Lower leg skin (tissue), 4 donors: ENCODE measurements around the gene LMCD1. TPM values are rescaled to one million over a fixed set of nuclear protein-coding genes. Genes with fewer than 3 reads are reported as not detected.
"Not testable (repeated sequence)": the region's sequence is repeated elsewhere in the genome, so short reads cannot be mapped to it uniquely, and the experiment has no call there.

ENCODE experiments used
- DNase-seq, 2 donors: peaks; one replicate each; pipeline ENCODE4 v3.0.0-alpha.2; 2019; ENCODE audit warnings: low spot score in 2 of 2
- H3K4me3 ChIP-seq: fragments of 200-600 bp; sonication (generic); 2 replicates; pipeline ENCODE4 v1.5.1; 2017; ENCODE audit warnings: mild to moderate bottlenecking, low read depth; ENCODE audit not compliant: poor library complexity, severe bottlenecking
- CTCF ChIP-seq, 3 donors: fragments of 450-650 bp; IDR thresholded peaks; one replicate each; pipeline ENCODE4 v1.5.1; 2016; ENCODE audit warnings: antibody characterized with exemption in 3 of 3, mild to moderate bottlenecking in 3 of 3, moderate library complexity in 2 of 3
- POLR2A ChIP-seq, 2 donors: fragments of 450-650 bp; IDR thresholded peaks; one replicate each; pipeline ENCODE4 v1.6.1; 2016 to 2017; ENCODE audit warnings: antibody characterized with exemption in 2 of 2, mild to moderate bottlenecking in 1 of 2, moderate library complexity in 1 of 2
- WGBS, 2 donors: methylation state at CpG; one replicate each; pipeline ENCODE4 v1.1.5; 2018; 5-methylcytosine and 5-hydroxymethylcytosine counted together
- intact Hi-C: fragments of 100-400 bp; cut with DNase I; formaldehyde crosslinking; loops from one replicate; pipeline ENCODE4 v1.15.0; 2023; ENCODE audit warnings: low total_unique reads
- total RNA-seq, 4 donors: library from RNA; depleted of rRNA; stranded (reverse); fragments of >200 nt; gene quantifications; one replicate each; pipeline ENCODE4 v1.1.0, GENCODE V29; 2016

The LMCD1 gene
- total RNA-seq, 4 donors from 2014 or later: 40.4 to 81.5 (median 54.1) TPM

- no peak overlapping the region for H3K4me3 ChIP-seq
- TF ChIP-seq CTCF (IDR thresholded peaks at IDR 0.05) (no peak), POLR2A (IDR thresholded peaks at IDR 0.05) (no peak)
- WGBS, 2 donors: 78 to 93% methylated on average over 6 of the region's 6 CpGs
- intact Hi-C loops: no loop called here
- no peak for DNase-seq
Observed at GRCh38 chr3:8576436-8576835, 74.8 kb downstream of the LMCD1 start.

GRCh38 chr3:8576841-8577571 is 75.4 kb downstream of the LMCD1 start:
- intact Hi-C loops: no loop called here
- TF ChIP-seq CTCF (IDR thresholded peaks at IDR 0.05) (no peak), POLR2A (IDR thresholded peaks at IDR 0.05) (no peak)
- no peak overlapping the region for H3K4me3 ChIP-seq
- 89 to 97% methylated on average over 5 of the region's 5 CpGs for WGBS, 2 donors
- no peak for DNase-seq

- H3K4me3 ChIP-seq: no peak overlapping the region
- WGBS, 2 donors: 77 to 83% methylated on average over 4 of the region's 4 CpGs
- intact Hi-C loops: no loop called here
- no peak for TF ChIP-seq CTCF (IDR thresholded peaks at IDR 0.05)
- TF ChIP-seq POLR2A (IDR thresholded peaks at IDR 0.05): no peak
- DNase-seq: no peak
Observed at GRCh38 chr3:8578282-8578681, 76.7 kb downstream of the LMCD1 start.

GRCh38 chr3:8579096-8579495 is 77.5 kb downstream of the LMCD1 start:
- intact Hi-C loops: no loop called here
- TF ChIP-seq CTCF (IDR thresholded peaks at IDR 0.05) (no peak), POLR2A (IDR thresholded peaks at IDR 0.05) (no peak)
- 45 to 55% methylated on average over 5 of the region's 5 CpGs for WGBS, 2 donors
- DNase-seq: no peak
- H3K4me3 ChIP-seq: no peak overlapping the region

GRCh38 chr3:8579943-8580342 is 78.3 kb downstream of the LMCD1 start:
- WGBS, 2 donors: 85 to 93% methylated on average over 5 of the region's 5 CpGs
- intact Hi-C loops: no loop called here
- no peak for DNase-seq

GRCh38 chr3:8580434-8580833 is 78.8 kb downstream of the LMCD1 start:
- WGBS, 2 donors: 78 to 82% methylated on average over 5 of the region's 5 CpGs
- DNase-seq, intact Hi-C loops, H3K4me3 ChIP-seq: not testable (repeated sequence)

More at GRCh38 chr3:8579943-8580342, 78.3 kb downstream of the LMCD1 start:
- H3K4me3 ChIP-seq: no peak overlapping the region
- TF ChIP-seq CTCF (IDR thresholded peaks at IDR 0.05) (no peak), POLR2A (IDR thresholded peaks at IDR 0.05) (no peak)
